BLaER1 (cell line): ENCODE data around the gene ATRNL1.

ENCODE experiments used
- H3K27ac ChIP-seq: shearing (Covaris generic); formaldehyde crosslinking; 2 replicates; pipeline ENCODE4 v1.8.1; 2022
- H3K27me3 ChIP-seq: shearing (Covaris generic); formaldehyde crosslinking; 2 replicates; pipeline ENCODE4 v1.8.1; 2022
- H3K36me3 ChIP-seq: shearing (Covaris generic); formaldehyde crosslinking; 2 replicates; pipeline ENCODE4 v1.8.1; 2022
- H3K4me1 ChIP-seq: shearing (Covaris generic); formaldehyde crosslinking; 2 replicates; pipeline ENCODE4 v1.8.1; 2022
- H3K4me2 ChIP-seq: shearing (Covaris generic); formaldehyde crosslinking; 2 replicates; pipeline ENCODE4 v1.8.1; 2022
- H3K4me3 ChIP-seq: shearing (Covaris generic); formaldehyde crosslinking; 2 replicates; pipeline ENCODE4 v1.8.1; 2022
- H3K9ac ChIP-seq: shearing (Covaris generic); formaldehyde crosslinking; 2 replicates; pipeline ENCODE4 v1.8.1; 2022
- H3K9me3 ChIP-seq: shearing (Covaris generic); formaldehyde crosslinking; 2 replicates; pipeline ENCODE4 v1.8.1; 2022
- H4K20me1 ChIP-seq: shearing (Covaris generic); formaldehyde crosslinking; 2 replicates; pipeline ENCODE4 v1.8.1; 2022
- Cebpa-rat ChIP-seq: shearing (Covaris generic); IDR thresholded peaks from 2 replicates; pipeline ENCODE4 v1.8.1; 2022

ATRNL1 gene

GRCh38 chr10:115107830-115108229 lies 14.7 kb downstream of the ATRNL1 start:
- no peak overlapping the region for H3K27ac ChIP-seq
- no peak overlapping the region for H3K4me2 ChIP-seq
- peaks cover 52% of the 10 kb centered on the region for H3K9me3 ChIP-seq
- no peak for TF ChIP-seq Cebpa-rat
- no peak overlapping the region for H3K4me3 ChIP-seq
- peaks cover 14% of the 10 kb centered on the region; the same call in 1 of the 2 replicates for H3K4me1 ChIP-seq
- no peaks in the 10 kb centered on the region for H3K27me3 ChIP-seq
- H3K36me3 ChIP-seq, result peaks cover 21% of the 10 kb centered on the region
- no peaks in the 10 kb centered on the region for H4K20me1 ChIP-seq
- no peak overlapping the region for H3K9ac ChIP-seq

- H3K9me3 ChIP-seq, result peaks cover 15% of the 10 kb centered on the region
- no peak for TF ChIP-seq Cebpa-rat
These were observed 24.1 kb downstream of the ATRNL1 start for GRCh38 chr10:115117301-115117700.

GRCh38 chr10:115118346-115118745 lies 25.2 kb downstream of the ATRNL1 start:
- no peaks in the 10 kb centered on the region for H4K20me1 ChIP-seq
- no peaks in the 10 kb centered on the region for H3K4me1 ChIP-seq
- no peak overlapping the region for H3K4me3 ChIP-seq
- no peak overlapping the region for H3K9ac ChIP-seq
- no peak overlapping the region for H3K27ac ChIP-seq
- H3K27me3 ChIP-seq, result no peaks in the 10 kb centered on the region
- no peak for TF ChIP-seq Cebpa-rat
- H3K4me2 ChIP-seq, result no peak overlapping the region
- H3K36me3 ChIP-seq, result no peaks in the 10 kb centered on the region
- H3K9me3 ChIP-seq, result peaks cover 7% of the 10 kb centered on the region

More at GRCh38 chr10:115117301-115117700, 24.1 kb downstream of the ATRNL1 start:
- Histone ChIP-seq H3K27ac (no peak overlapping the region), H3K4me2 (no peak overlapping the region), H3K4me1 (no peaks in the 10 kb centered on the region), H3K27me3 (no peaks in the 10 kb centered on the region), H3K36me3 (no peaks in the 10 kb centered on the region), H4K20me1 (no peaks in the 10 kb centered on the region), H3K9ac (no peak overlapping the region), H3K4me3 (no peak overlapping the region)

- TF ChIP-seq Cebpa-rat, result no peak
- Histone ChIP-seq H3K4me2 (no peak overlapping the region), H4K20me1 (no peaks in the 10 kb centered on the region), H3K4me3 (no peak overlapping the region), H3K9ac (no peak overlapping the region), H3K36me3 (no peaks in the 10 kb centered on the region), H3K9me3 (no peaks in the 10 kb centered on the region), H3K27ac (no peak overlapping the region), H3K27me3 (no peaks in the 10 kb centered on the region), H3K4me1 (no peaks in the 10 kb centered on the region)
These were observed 32.3 kb downstream of the ATRNL1 start for GRCh38 chr10:115125505-115125904.

GRCh38 chr10:115129752-115130151 lies 36.6 kb downstream of the ATRNL1 start:
- no peak overlapping the region for H3K4me3 ChIP-seq
- no peaks in the 10 kb centered on the region for H3K4me1 ChIP-seq
- H3K27me3 ChIP-seq, result no peaks in the 10 kb centered on the region
- no peak overlapping the region for H3K4me2 ChIP-seq
- no peak overlapping the region for H3K9ac ChIP-seq
- TF ChIP-seq Cebpa-rat, result no peak
- no peaks in the 10 kb centered on the region for H4K20me1 ChIP-seq
- no peaks in the 10 kb centered on the region for H3K36me3 ChIP-seq
- no peaks in the 10 kb centered on the region for H3K9me3 ChIP-seq
- H3K27ac ChIP-seq, result no peak overlapping the region

GRCh38 chr10:115136616-115137015 lies 43.5 kb downstream of the ATRNL1 start:
- peaks cover 30% of the 10 kb centered on the region for H3K9me3 ChIP-seq
- H4K20me1 ChIP-seq, result no peaks in the 10 kb centered on the region
- H3K36me3 ChIP-seq, result peaks cover 16% of the 10 kb centered on the region
- H3K4me2 ChIP-seq, result no peak overlapping the region
- no peak overlapping the region for H3K9ac ChIP-seq
- no peak overlapping the region for H3K27ac ChIP-seq
- no peak overlapping the region for H3K4me3 ChIP-seq
- TF ChIP-seq Cebpa-rat, result no peak
- H3K4me1 ChIP-seq, result no peaks in the 10 kb centered on the region
- H3K27me3 ChIP-seq, result no peaks in the 10 kb centered on the region

- Histone ChIP-seq H3K9ac (no peak overlapping the region), H4K20me1 (no peaks in the 10 kb centered on the region), H3K4me1 (no peaks in the 10 kb centered on the region), H3K27me3 (no peaks in the 10 kb centered on the region), H3K9me3 (peaks cover 23% of the 10 kb centered on the region), H3K36me3 (peaks cover 14% of the 10 kb centered on the region), H3K27ac (no peak overlapping the region), H3K4me2 (no peak overlapping the region), H3K4me3 (no peak overlapping the region)
- no peak for TF ChIP-seq Cebpa-rat
These were observed 48.1 kb downstream of the ATRNL1 start for GRCh38 chr10:115141254-115141653.

GRCh38 chr10:115157357-115157756 lies 64.2 kb downstream of the ATRNL1 start:
- Histone ChIP-seq H3K27ac (no peak overlapping the region), H3K36me3 (no peaks in the 10 kb centered on the region), H3K4me3 (no peak overlapping the region), H3K4me2 (no peak overlapping the region), H3K9me3 (no peaks in the 10 kb centered on the region), H3K27me3 (no peaks in the 10 kb centered on the region), H4K20me1 (no peaks in the 10 kb centered on the region), H3K4me1 (no peaks in the 10 kb centered on the region), H3K9ac (no peak overlapping the region)
- TF ChIP-seq Cebpa-rat, result no peak

GRCh38 chr10:115163129-115163528 lies 70.0 kb downstream of the ATRNL1 start:
- Histone ChIP-seq H3K27me3 (no peaks in the 10 kb centered on the region), H3K4me3 (no peak overlapping the region), H3K36me3 (no peaks in the 10 kb centered on the region), H4K20me1 (no peaks in the 10 kb centered on the region), H3K4me2 (no peak overlapping the region), H3K9ac (no peak overlapping the region), H3K9me3 (no peaks in the 10 kb centered on the region), H3K27ac (no peak overlapping the region), H3K4me1 (no peaks in the 10 kb centered on the region)
- TF ChIP-seq Cebpa-rat, result no peak

GRCh38 chr10:115164220-115164619 lies 71.1 kb downstream of the ATRNL1 start:
- no peaks in the 10 kb centered on the region for H4K20me1 ChIP-seq
- no peak overlapping the region for H3K4me2 ChIP-seq
- H3K36me3 ChIP-seq, result no peaks in the 10 kb centered on the region
- H3K9me3 ChIP-seq, result no peaks in the 10 kb centered on the region
- TF ChIP-seq Cebpa-rat, result no peak
- H3K4me3 ChIP-seq, result no peak overlapping the region
- H3K4me1 ChIP-seq, result no peaks in the 10 kb centered on the region
- no peaks in the 10 kb centered on the region for H3K27me3 ChIP-seq
- no peak overlapping the region for H3K9ac ChIP-seq
- H3K27ac ChIP-seq, result no peak overlapping the region

GRCh38 chr10:115167751-115168150 lies 74.6 kb downstream of the ATRNL1 start:
- no peak overlapping the region for H3K4me2 ChIP-seq
- H3K9me3 ChIP-seq, result no peaks in the 10 kb centered on the region
- H3K36me3 ChIP-seq, result no peaks in the 10 kb centered on the region
- H4K20me1 ChIP-seq, result no peaks in the 10 kb centered on the region
- H3K27ac ChIP-seq, result no peak overlapping the region
- no peak overlapping the region for H3K4me3 ChIP-seq
- H3K27me3 ChIP-seq, result no peaks in the 10 kb centered on the region
- no peaks in the 10 kb centered on the region for H3K4me1 ChIP-seq
- TF ChIP-seq Cebpa-rat, result no peak
- H3K9ac ChIP-seq, result no peak overlapping the region
